K562 (cell line): ENCODE data around the gene SPATC1L. TPM values are rescaled to one million over a fixed set of nuclear protein-coding genes. Genes with fewer than 3 reads are reported as not detected.

Source experiments
- ATF1 ChIP-seq, 2 experiments: fragments of 450-650 bp in 1 of 2; IDR thresholded peaks; 2 replicates each; pipeline ENCODE4 v1.6.1; 2016; ENCODE audit warnings: missing compliant biosample characterization in 1 of 2, missing genetic modification characterization in 1 of 2
- BACH1 ChIP-seq: fragments of 200-800 bp; sonication (Bioruptor generic); IDR thresholded peaks from 2 replicates; pipeline ENCODE4 v1.6.1; 2016; ENCODE audit warnings: missing genetic modification characterization, missing compliant biosample characterization
- HDAC1 ChIP-seq, 2 experiments: fragments of 450-650 bp; IDR thresholded peaks; 2 replicates each; pipeline ENCODE4 v1.6.1; 2016 to 2017; ENCODE audit warnings: inconsistent platforms in 1 of 2, mild to moderate bottlenecking in 1 of 2, moderate library complexity in 1 of 2
- HDAC6 ChIP-seq: IDR thresholded peaks from 2 replicates; pipeline ENCODE4 v1.6.1; 2012; ENCODE audit warnings: low read depth, mild to moderate bottlenecking, control low read depth, inconsistent platforms, low read length, moderate library complexity
- HMG20A ChIP-seq: fragments of 450-650 bp; formaldehyde crosslinking; conservative IDR thresholded peaks from 2 replicates; pipeline ENCODE4 v1.4.0; 2020; ENCODE audit warnings: mild to moderate bottlenecking, mixed read lengths
- HNRNPLL ChIP-seq: fragments of 200-400 bp; formaldehyde crosslinking; IDR thresholded peaks from 2 replicates; pipeline ENCODE4 v1.6.1; 2017; ENCODE audit warnings: low read length, low read depth, mild to moderate bottlenecking; ENCODE audit not compliant: poor library complexity, severe bottlenecking
- KLF13 ChIP-seq: fragments of 450-650 bp; IDR thresholded peaks from 2 replicates; pipeline ENCODE4 v1.6.1; 2016; ENCODE audit warnings: missing genetic modification characterization, low read depth, mild to moderate bottlenecking, missing compliant biosample characterization, moderate library complexity, borderline replicate concordance
- MYBL2 ChIP-seq, 2 experiments: fragments of 450-650 bp in 1 of 2; sonication (generic) in 1 of 2; formaldehyde crosslinking in 1 of 2; IDR thresholded peaks; 2 replicates each; pipeline versions ENCODE4 v1.6.1 to v1.8.1; 2017 to 2022; ENCODE audit warnings: borderline replicate concordance in 1 of 2, inconsistent platforms in 1 of 2, low read depth in 1 of 2, mild to moderate bottlenecking in 1 of 2, missing genetic modification reagents in 1 of 2, moderate library complexity in 1 of 2
- POLR2B ChIP-seq: fragments of 450-650 bp; IDR thresholded peaks from 2 replicates; pipeline ENCODE4 v1.6.1; 2018; ENCODE audit warnings: low read depth; ENCODE audit not compliant: partially characterized antibody
- SAP30 ChIP-seq: fragments of 200-600 bp; sonication (generic); IDR thresholded peaks from 2 replicates; pipeline ENCODE4 v1.6.1; 2012; ENCODE audit warnings: borderline replicate concordance, low read depth, mild to moderate bottlenecking, moderate library complexity, low read length, control low read depth, inconsistent platforms; ENCODE audit not compliant: insufficient read depth, poor library complexity, severe bottlenecking
- ZNF224 ChIP-seq: sonication (generic); formaldehyde crosslinking; IDR thresholded peaks from 2 replicates; pipeline ENCODE4 v1.8.0; 2022; ENCODE audit warnings: mild to moderate bottlenecking, missing genetic modification reagents
- ZNF77 ChIP-seq: fragments of 250-450 bp; sonication (Bioruptor Pico); IDR thresholded peaks from 2 replicates; pipeline ENCODE4 v1.5.0; 2020
- polyA plus RNA-seq, 8 experiments: library from polyadenylated mRNA; depleted of rRNA in 4 of 8; stranded (reverse) in 5 of 8; unstranded in 3 of 8; fragments of >200 nt; fragmentation: Nextera tagmentation in 2 of 8; fragmentation: Illumina TruSeq in 1 of 8; extraction: Ambion mirVana in 2 of 8; extraction: Trizol in 1 of 8; gene quantifications; 2 replicates each; pipeline versions ENCODE4 v1.2.1 to v1.2.3, GENCODE V29; 2011 to 2014; ENCODE audit warnings: inconsistent platforms in 1 of 8, missing spikeins in 1 of 8
- total RNA-seq, 7 experiments: library from RNA; depleted of rRNA in 6 of 7; stranded (reverse); fragments of >200 nt in 6 of 7; fragmentation: Illumina TruSeq in 2 of 7; extraction: Trizol in 2 of 7; gene quantifications; 2 replicates each; pipeline versions ENCODE4 v1.2.1 to v1.2.3, GENCODE V29; 2011 to 2021; ENCODE audit warnings: low replicate concordance in 1 of 7
- TF ChIP-seq, protein P1 (sequence below), 2 experiments: fragments of 450-650 bp; IDR thresholded peaks; 2 replicates each; pipeline ENCODE4 v1.6.1; 2018; ENCODE audit warnings: mild to moderate bottlenecking in 2 of 2, low read depth in 1 of 2; ENCODE audit not compliant: partially characterized antibody in 2 of 2
- TF ChIP-seq, protein P2 (sequence below): sonication (generic); formaldehyde crosslinking; IDR thresholded peaks from 2 replicates; pipeline ENCODE4 v1.8.1; 2023; ENCODE audit warnings: mild to moderate bottlenecking, missing genetic modification reagents, moderate library complexity
- TF ChIP-seq, protein P3 (sequence below): fragments of 250-450 bp; sonication (Bioruptor Pico); IDR thresholded peaks from 2 replicates; pipeline ENCODE4 v1.8.0; 2022; ENCODE audit warnings: moderate library complexity, mild to moderate bottlenecking, inconsistent platforms
- TF ChIP-seq, protein P4 (sequence below): sonication (generic); formaldehyde crosslinking; IDR thresholded peaks from 2 replicates; pipeline ENCODE4 v1.8.0; 2022; ENCODE audit warnings: missing genetic modification reagents, mild to moderate bottlenecking, moderate library complexity, borderline replicate concordance
- TF ChIP-seq, protein P5 (sequence below): fragments of 200-800 bp; sonication (Bioruptor generic); IDR thresholded peaks from 2 replicates; pipeline ENCODE4 v1.6.1; 2017; ENCODE audit warnings: missing genetic modification characterization, missing compliant biosample characterization

SPATC1L gene
- total and polyA plus RNA-seq, 9 of the 15 experiments (the other 6 are each of a cell fraction or from before 2014, with no cell fraction given) = 0.14 to 121 (median 34.0) TPM; not detected in 1

DNA sequence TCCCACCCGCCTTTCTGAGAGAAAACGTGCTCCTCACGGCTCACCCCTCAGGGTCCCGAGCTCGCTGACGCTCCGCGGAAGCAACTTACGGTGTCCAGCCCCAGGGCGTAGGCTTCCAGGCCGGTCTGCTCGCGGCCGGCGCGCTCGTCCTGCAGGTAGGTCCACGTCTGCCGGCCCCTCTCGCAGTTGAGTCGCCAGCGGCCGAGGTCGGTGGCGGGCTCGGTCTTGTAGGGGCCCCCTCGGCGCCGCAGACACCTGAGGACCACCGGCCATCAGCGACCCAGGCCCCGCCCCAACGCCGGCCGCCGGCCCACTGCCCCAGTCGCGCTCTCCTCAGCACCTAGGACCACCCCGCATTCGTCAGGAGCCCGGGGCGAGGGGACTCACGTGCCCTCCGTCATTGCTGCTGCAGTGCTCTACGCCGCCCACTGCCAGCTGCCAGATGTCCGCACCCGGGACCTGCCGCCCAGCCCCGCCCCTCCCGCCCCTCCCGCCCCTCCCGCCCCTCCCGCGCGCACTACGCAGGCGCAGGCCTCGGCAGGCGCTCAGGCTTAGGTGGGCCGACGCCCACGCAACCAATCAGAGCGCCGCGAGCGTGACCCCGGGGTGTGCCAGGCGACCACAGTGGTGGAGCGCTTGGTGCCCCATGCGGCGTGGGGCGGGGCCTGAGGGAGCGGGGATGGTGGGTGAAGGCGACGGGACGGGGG is 44.2 kb upstream of the SPATC1L start, which contains the start of gene LSS (continued):
- TF ChIP-seq HMG20A (CRISPR knock-in tag) = no peak
- TF ChIP-seq SAP30 = peak; percentile 95
- TF ChIP-seq BACH1 (tag) = no peak
- no peak for TF ChIP-seq MYBL2 (IDR thresholded peaks at IDR 0.05; ENCODE audit: low read depth)
- no peak for TF ChIP-seq MYBL2 (CRISPR knock-in tag; IDR thresholded peaks at IDR 0.05; ENCODE audit: borderline replicate concordance)
- TF ChIP-seq, protein P1, sequence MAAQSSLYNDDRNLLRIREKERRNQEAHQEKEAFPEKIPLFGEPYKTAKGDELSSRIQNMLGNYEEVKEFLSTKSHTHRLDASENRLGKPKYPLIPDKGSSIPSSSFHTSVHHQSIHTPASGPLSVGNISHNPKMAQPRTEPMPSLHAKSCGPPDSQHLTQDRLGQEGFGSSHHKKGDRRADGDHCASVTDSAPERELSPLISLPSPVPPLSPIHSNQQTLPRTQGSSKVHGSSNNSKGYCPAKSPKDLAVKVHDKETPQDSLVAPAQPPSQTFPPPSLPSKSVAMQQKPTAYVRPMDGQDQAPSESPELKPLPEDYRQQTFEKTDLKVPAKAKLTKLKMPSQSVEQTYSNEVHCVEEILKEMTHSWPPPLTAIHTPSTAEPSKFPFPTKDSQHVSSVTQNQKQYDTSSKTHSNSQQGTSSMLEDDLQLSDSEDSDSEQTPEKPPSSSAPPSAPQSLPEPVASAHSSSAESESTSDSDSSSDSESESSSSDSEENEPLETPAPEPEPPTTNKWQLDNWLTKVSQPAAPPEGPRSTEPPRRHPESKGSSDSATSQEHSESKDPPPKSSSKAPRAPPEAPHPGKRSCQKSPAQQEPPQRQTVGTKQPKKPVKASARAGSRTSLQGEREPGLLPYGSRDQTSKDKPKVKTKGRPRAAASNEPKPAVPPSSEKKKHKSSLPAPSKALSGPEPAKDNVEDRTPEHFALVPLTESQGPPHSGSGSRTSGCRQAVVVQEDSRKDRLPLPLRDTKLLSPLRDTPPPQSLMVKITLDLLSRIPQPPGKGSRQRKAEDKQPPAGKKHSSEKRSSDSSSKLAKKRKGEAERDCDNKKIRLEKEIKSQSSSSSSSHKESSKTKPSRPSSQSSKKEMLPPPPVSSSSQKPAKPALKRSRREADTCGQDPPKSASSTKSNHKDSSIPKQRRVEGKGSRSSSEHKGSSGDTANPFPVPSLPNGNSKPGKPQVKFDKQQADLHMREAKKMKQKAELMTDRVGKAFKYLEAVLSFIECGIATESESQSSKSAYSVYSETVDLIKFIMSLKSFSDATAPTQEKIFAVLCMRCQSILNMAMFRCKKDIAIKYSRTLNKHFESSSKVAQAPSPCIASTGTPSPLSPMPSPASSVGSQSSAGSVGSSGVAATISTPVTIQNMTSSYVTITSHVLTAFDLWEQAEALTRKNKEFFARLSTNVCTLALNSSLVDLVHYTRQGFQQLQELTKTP (IDR thresholded peaks at IDR 0.05; ENCODE audit: low read depth in 1 of 2, partially characterized antibody in 2 of 2) = no peak
- TF ChIP-seq ZNF77 = no peak
- no peak for TF ChIP-seq HDAC6
- peak; percentile 59 for TF ChIP-seq HNRNPLL
- TF ChIP-seq, protein P2, sequence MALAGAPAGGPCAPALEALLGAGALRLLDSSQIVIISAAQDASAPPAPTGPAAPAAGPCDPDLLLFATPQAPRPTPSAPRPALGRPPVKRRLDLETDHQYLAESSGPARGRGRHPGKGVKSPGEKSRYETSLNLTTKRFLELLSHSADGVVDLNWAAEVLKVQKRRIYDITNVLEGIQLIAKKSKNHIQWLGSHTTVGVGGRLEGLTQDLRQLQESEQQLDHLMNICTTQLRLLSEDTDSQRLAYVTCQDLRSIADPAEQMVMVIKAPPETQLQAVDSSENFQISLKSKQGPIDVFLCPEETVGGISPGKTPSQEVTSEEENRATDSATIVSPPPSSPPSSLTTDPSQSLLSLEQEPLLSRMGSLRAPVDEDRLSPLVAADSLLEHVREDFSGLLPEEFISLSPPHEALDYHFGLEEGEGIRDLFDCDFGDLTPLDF (CRISPR knock-in tag) = peak; percentile 41; the same call in 1 of the 2 replicates
- TF ChIP-seq, protein P3, sequence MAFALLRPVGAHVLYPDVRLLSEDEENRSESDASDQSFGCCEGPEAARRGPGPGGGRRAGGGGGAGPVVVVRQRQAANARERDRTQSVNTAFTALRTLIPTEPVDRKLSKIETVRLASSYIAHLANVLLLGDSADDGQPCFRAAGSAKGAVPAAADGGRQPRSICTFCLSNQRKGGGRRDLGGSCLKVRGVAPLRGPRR (CRISPR knock-in tag) = no peak
- no peak for TF ChIP-seq ATF1 (CRISPR knock-in tag; IDR thresholded peaks at IDR 0.05)
- TF ChIP-seq ATF1 (tag; IDR thresholded peaks at IDR 0.05) = peak; percentile 60; the same call in 1 of the 2 replicates
- TF ChIP-seq, protein P4, sequence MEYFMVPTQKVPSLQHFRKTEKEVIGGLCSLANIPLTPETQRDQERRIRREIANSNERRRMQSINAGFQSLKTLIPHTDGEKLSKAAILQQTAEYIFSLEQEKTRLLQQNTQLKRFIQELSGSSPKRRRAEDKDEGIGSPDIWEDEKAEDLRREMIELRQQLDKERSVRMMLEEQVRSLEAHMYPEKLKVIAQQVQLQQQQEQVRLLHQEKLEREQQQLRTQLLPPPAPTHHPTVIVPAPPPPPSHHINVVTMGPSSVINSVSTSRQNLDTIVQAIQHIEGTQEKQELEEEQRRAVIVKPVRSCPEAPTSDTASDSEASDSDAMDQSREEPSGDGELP (CRISPR knock-in tag) = peak; percentile 94
- TF ChIP-seq POLR2B = no peak
- TF ChIP-seq ZNF224 (CRISPR knock-in tag) = no peak
- 0 out of 2 replicates have a peak, but pooled peaks have one; percentile 53 for TF ChIP-seq KLF13 (tag)
- TF ChIP-seq, protein P5, sequence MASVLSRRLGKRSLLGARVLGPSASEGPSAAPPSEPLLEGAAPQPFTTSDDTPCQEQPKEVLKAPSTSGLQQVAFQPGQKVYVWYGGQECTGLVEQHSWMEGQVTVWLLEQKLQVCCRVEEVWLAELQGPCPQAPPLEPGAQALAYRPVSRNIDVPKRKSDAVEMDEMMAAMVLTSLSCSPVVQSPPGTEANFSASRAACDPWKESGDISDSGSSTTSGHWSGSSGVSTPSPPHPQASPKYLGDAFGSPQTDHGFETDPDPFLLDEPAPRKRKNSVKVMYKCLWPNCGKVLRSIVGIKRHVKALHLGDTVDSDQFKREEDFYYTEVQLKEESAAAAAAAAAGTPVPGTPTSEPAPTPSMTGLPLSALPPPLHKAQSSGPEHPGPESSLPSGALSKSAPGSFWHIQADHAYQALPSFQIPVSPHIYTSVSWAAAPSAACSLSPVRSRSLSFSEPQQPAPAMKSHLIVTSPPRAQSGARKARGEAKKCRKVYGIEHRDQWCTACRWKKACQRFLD (CRISPR knock-in tag) = no peak
- TF ChIP-seq HDAC1 (IDR thresholded peaks at IDR 0.05) = peak in 1 of 2 experiments; percentile 95; a peak in 2 of 4 replicates
